Transverse colon (tissue), 4 donors: ENCODE measurements around the gene MAP3K21. TPM values are rescaled to one million over a fixed set of nuclear protein-coding genes. Genes with fewer than 3 reads are reported as not detected.

Experiments
- DNase-seq: peaks from one replicate; pipeline ENCODE4 v3.0.0-alpha.2; 2019
- H3K27ac ChIP-seq, 4 donors: fragments of 200-600 bp; sonication (generic); 2 replicates each; pipeline ENCODE4 v1.5.1; 2016 to 2018; ENCODE audit warnings: inconsistent platforms in 4 of 4
- H3K27me3 ChIP-seq: fragments of 200-600 bp; sonication (generic); 2 replicates; pipeline ENCODE4 v1.5.1; 2017; ENCODE audit warnings: inconsistent platforms
- H3K36me3 ChIP-seq, 4 donors: fragments of 200-600 bp; sonication (generic); 2 replicates each; pipeline ENCODE4 v1.5.1; 2017 to 2019; ENCODE audit warnings: inconsistent platforms in 4 of 4
- H3K4me1 ChIP-seq, 4 donors: fragments of 200-600 bp; sonication (generic); 2 replicates each; pipeline ENCODE4 v1.5.1; 2017 to 2020; ENCODE audit warnings: inconsistent platforms in 4 of 4
- H3K4me3 ChIP-seq, 4 donors: fragments of 200-600 bp; sonication (generic); 1 replicate in 1 of 4; 2 replicates in 3 of 4; pipeline versions ENCODE4 v1.5.1 to v1.6.1; 2017 to 2019; ENCODE audit warnings: inconsistent platforms in 4 of 4
- H3K9me3 ChIP-seq, 2 donors: fragments of 200-600 bp; sonication (generic); 2 replicates each; pipeline ENCODE4 v1.5.1; 2017 to 2019; ENCODE audit warnings: inconsistent platforms in 2 of 2
- EP300 ChIP-seq: sonication (generic); formaldehyde crosslinking; IDR thresholded peaks from one replicate; pipeline ENCODE4 v1.6.1; 2017; ENCODE audit warnings: antibody characterized with exemption, low read depth
- POLR2A ChIP-seq: fragments of 450-650 bp; IDR thresholded peaks from one replicate; pipeline ENCODE4 v1.6.1; 2016; ENCODE audit warnings: antibody characterized with exemption, mild to moderate bottlenecking, moderate library complexity
- POLR2AphosphoS5 ChIP-seq, 3 donors: sonication (generic); formaldehyde crosslinking; IDR thresholded peaks; one replicate each; pipeline ENCODE4 v1.6.1; 2016; ENCODE audit warnings: antibody characterized with exemption in 3 of 3
- WGBS, 2 donors: methylation state at CpG; one replicate each; pipeline ENCODE4 v1.1.5; 2018; ENCODE audit warnings: low coverage in 1 of 2; 5-methylcytosine and 5-hydroxymethylcytosine counted together
- in situ Hi-C, 4 donors: fragments of 200-750 bp; cut with MboI; loops; one replicate each; pipeline versions ENCODE4 v1.15.0 to v1.15.1; 2017; ENCODE audit warnings: low sequenced_read_pairs in 3 of 4, low pct_ligation_motif_present in 1 of 4, low pct_unique_long_range_greater_than_20kb in 1 of 4
- intact Hi-C: fragments of 100-400 bp; cut with DNase I; formaldehyde crosslinking; loops from one replicate; pipeline ENCODE4 v1.15.1; 2023; ENCODE audit warnings: low total_unique reads
- total RNA-seq, 4 donors: library from RNA; depleted of rRNA; stranded (reverse); fragments of >200 nt; gene quantifications; one replicate each; pipeline ENCODE4 v1.1.0, GENCODE V29; 2016
- TF ChIP-seq, protein P1 (sequence below), 5 experiments: fragments of 200-600 bp in 3 of 5; fragments of 450-650 bp in 2 of 5; sonication (generic) in 3 of 5; IDR thresholded peaks; 1 replicate in 2 of 5; 2 replicates in 3 of 5; pipeline ENCODE4 v1.5.1; 2016 to 2017; ENCODE audit warnings: antibody characterized with exemption in 5 of 5, inconsistent platforms in 3 of 5, mild to moderate bottlenecking in 2 of 5, moderate library complexity in 1 of 5

MAP3K21 gene
- 10 to 100 TPM; 18.7 to 69.3 (median 28.9) TPM for total RNA-seq

GRCh38 chr1:233327651-233328141 lies at the start of gene MAP3K21:
Gene MAP3K21, plus strand, starts transcription at chr1:233327724. Its CDS starts 305 bp downstream, at chr1:233328029.
- Histone ChIP-seq H3K9me3 (no peaks in the 10 kb centered on the region), H3K4me1 (peaks cover 0 to 27% (median 17%) of the 10 kb centered on the region in 4 donors), H3K27me3 (peaks cover 16% of the 10 kb centered on the region), H3K4me3 (peak within 1 kb of the TSS; percentile 19 to 71 (median 57)), H3K27ac (peak within 1 kb of the TSS; percentile 81 to 91 (median 84)), H3K36me3 (no peaks in the 10 kb centered on the region)
- DNase-seq, result no peak
- intact Hi-C loops, result no loop called here
- TF ChIP-seq, protein P1, sequence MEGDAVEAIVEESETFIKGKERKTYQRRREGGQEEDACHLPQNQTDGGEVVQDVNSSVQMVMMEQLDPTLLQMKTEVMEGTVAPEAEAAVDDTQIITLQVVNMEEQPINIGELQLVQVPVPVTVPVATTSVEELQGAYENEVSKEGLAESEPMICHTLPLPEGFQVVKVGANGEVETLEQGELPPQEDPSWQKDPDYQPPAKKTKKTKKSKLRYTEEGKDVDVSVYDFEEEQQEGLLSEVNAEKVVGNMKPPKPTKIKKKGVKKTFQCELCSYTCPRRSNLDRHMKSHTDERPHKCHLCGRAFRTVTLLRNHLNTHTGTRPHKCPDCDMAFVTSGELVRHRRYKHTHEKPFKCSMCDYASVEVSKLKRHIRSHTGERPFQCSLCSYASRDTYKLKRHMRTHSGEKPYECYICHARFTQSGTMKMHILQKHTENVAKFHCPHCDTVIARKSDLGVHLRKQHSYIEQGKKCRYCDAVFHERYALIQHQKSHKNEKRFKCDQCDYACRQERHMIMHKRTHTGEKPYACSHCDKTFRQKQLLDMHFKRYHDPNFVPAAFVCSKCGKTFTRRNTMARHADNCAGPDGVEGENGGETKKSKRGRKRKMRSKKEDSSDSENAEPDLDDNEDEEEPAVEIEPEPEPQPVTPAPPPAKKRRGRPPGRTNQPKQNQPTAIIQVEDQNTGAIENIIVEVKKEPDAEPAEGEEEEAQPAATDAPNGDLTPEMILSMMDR (IDR thresholded peaks at IDR 0.05), result no peak
- TF ChIP-seq POLR2AphosphoS5 (IDR thresholded peaks at IDR 0.05) (peak; percentile 24 to 89 (median 81)), POLR2A (peak; percentile 83)
- WGBS, 2 donors, result 1% methylated on average over 39 of the region's 68 CpGs; no CpG with 5 or more reads in 1 of the 2 donors
- in situ Hi-C loops, result no loop called here

DNA sequence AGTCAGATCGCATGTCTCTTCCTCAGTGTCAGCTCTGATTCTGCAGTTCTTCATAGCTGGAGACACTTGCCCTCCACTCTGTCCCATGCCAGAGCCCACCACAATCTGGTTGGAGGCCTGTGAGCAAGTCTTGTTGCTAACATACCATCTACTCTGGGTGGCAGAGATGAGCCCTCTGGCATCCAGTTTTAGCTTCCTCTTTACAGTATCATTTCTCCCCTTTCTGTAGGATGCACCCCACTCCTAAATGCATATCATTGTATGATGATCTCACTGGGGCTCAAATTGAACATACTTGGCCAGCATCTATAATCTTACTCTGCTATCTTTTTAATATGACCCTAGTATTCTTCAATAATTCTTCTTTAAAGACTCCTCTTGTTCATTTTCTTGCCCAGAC lies 48.9 kb upstream of the MAP3K21 start:
- intact Hi-C loops, result no loop called here
- Histone ChIP-seq H3K4me3 (no peak overlapping the region), H3K27me3 (no peaks in the 10 kb centered on the region), H3K36me3 (no peaks in the 10 kb centered on the region), H3K4me1 (no peaks in the 10 kb centered on the region), H3K9me3 (no peaks in the 10 kb centered on the region), H3K27ac (no peak overlapping the region)
- 81 to 100% methylated on average over 1 of the region's 1 CpG for WGBS, 2 donors
- in situ Hi-C loops, result no loop called here
- TF ChIP-seq EP300 (no peak), POLR2A (no peak), POLR2AphosphoS5 (IDR thresholded peaks at IDR 0.05) (no peak)
- TF ChIP-seq, protein P1 (IDR thresholded peaks at IDR 0.05), result no peak
- no peak for DNase-seq

DNA sequence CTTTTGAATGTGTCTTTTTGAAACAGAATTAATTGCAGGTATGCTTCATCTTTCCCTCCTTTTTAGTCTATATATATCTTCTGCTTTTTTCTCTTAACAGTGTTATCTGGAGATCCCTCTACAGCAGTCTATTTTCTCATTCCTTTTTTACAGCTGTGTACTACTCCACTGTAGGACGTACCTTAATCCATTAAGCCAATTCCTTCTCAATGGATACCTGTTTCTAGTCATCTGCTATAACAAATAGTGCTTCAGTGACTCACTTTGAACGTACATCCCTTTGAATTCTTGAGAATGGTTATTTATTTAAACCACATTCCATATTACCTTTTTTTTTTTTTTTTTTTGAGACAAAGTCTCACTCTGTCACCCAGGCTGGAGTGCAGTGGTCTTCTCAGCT lies 47.6 kb upstream of the MAP3K21 start:
- Histone ChIP-seq H3K4me1 (no peaks in the 10 kb centered on the region), H3K4me3 (no peak overlapping the region), H3K27me3 (no peaks in the 10 kb centered on the region), H3K9me3 (no peaks in the 10 kb centered on the region), H3K36me3 (no peaks in the 10 kb centered on the region), H3K27ac (no peak overlapping the region)
- in situ Hi-C loops (no loop called here), intact Hi-C loops (no loop called here)
- DNase-seq, result no peak
- 98 to 100% methylated on average over 2 of the region's 2 CpGs for WGBS, 2 donors
- TF ChIP-seq POLR2A (no peak), EP300 (no peak), POLR2AphosphoS5 (IDR thresholded peaks at IDR 0.05) (no peak)
- TF ChIP-seq, protein P1 (IDR thresholded peaks at IDR 0.05), result no peak

- no peak for DNase-seq
- TF ChIP-seq, protein P1 (IDR thresholded peaks at IDR 0.05), result no peak
- TF ChIP-seq POLR2AphosphoS5 (IDR thresholded peaks at IDR 0.05) (no peak), EP300 (no peak), POLR2A (no peak)
- Histone ChIP-seq H3K27me3 (no peaks in the 10 kb centered on the region), H3K36me3 (no peaks in the 10 kb centered on the region), H3K27ac (no peak overlapping the region), H3K9me3 (no peaks in the 10 kb centered on the region), H3K4me3 (no peak overlapping the region), H3K4me1 (no peaks in the 10 kb centered on the region)
- in situ Hi-C loops (no loop called here), intact Hi-C loops (no loop called here)
- WGBS, 2 donors, result 67 to 72% methylated on average over 4 to 8 of the region's 8 CpGs
These were observed 45.6 kb upstream of the MAP3K21 start for GRCh38 chr1:233281711-233282581.
